GM19099 (cell line): Measurements from ENCODE around the gene CSF3.

Experiments used
- POLR2A ChIP-seq: IDR thresholded peaks from 3 replicates; pipeline ENCODE4 v1.6.1; 2011; ENCODE audit warnings: low read depth; ENCODE audit not compliant: insufficient read length; ENCODE audit errors: extremely low read depth

The CSF3 gene, protein sequence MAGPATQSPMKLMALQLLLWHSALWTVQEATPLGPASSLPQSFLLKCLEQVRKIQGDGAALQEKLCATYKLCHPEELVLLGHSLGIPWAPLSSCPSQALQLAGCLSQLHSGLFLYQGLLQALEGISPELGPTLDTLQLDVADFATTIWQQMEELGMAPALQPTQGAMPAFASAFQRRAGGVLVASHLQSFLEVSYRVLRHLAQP

DNA sequence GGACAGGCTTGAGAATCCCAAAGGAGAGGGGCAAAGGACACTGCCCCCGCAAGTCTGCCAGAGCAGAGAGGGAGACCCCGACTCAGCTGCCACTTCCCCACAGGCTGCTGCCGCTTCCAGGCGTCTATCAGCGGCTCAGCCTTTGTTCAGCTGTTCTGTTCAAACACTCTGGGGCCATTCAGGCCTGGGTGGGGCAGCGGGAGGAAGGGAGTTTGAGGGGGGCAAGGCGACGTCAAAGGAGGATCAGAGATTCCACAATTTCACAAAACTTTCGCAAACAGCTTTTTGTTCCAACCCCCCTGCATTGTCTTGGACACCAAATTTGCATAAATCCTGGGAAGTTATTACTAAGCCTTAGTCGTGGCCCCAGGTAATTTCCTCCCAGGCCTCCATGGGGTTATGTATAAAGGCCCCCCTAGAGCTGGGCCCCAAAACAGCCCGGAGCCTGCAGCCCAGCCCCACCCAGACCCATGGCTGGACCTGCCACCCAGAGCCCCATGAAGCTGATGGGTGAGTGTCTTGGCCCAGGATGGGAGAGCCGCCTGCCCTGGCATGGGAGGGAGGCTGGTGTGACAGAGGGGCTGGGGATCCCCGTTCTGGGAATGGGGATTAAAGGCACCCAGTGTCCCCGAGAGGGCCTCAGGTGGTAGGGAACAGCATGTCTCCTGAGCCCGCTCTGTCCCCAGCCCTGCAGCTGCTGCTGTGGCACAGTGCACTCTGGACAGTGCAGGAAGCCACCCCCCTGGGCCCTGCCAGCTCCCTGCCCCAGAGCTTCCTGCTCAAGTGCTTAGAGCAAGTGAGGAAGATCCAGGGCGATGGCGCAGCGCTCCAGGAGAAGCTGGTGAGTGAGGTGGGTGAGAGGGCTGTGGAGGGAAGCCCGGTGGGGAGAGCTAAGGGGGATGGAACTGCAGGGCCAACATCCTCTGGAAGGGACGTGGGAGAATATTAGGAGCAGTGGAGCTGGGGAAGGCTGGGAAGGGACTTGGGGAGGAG, at the start of gene CSF3:
TSS of gene CSF3 (plus strand) at position 436 of the 993 bp plus-strand sequence. CDS start at position 471, 35 bp downstream.
- no peak for TF ChIP-seq POLR2A

DNA sequence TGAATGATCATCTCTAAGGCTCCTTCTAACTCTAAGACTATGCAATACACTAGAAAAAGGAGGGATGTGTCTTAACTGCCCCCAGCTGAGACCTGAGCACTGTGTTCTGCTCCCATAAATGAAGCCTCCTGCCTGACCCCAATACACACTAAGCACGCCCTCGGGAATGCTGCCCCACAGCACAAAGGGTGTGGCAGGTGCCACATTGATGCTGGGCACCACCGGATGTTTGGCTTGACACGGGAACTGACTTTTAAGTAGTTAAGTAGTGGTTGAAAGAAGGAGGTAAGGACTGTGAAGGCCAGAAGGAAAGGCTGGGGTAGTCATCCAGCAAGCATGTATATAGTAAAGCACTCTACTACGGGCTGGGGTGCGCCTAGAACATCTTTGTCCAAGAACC, 48.5 kb upstream of the CSF3 start:
- TF ChIP-seq POLR2A = no peak

DNA sequence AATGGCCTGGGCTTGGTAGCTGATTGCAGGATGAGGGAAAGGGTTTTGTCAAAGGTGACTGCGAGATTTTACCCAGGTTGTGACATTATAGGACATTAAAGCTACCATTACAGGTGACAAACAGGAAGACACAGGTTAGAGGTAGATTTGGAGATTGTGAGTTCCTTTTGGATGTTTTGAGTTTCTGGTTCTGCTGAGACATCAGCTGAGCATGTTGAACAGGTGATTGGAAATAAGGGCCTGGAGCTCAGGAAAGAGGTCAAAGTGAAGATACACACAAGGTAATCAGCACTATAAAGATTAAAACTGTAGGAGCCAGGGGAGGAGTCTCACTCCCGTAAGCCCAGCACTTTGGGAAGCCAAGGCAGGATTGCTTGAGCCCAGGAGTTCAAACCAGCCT, 46.5 kb upstream of the CSF3 start:
- no peak for TF ChIP-seq POLR2A

DNA sequence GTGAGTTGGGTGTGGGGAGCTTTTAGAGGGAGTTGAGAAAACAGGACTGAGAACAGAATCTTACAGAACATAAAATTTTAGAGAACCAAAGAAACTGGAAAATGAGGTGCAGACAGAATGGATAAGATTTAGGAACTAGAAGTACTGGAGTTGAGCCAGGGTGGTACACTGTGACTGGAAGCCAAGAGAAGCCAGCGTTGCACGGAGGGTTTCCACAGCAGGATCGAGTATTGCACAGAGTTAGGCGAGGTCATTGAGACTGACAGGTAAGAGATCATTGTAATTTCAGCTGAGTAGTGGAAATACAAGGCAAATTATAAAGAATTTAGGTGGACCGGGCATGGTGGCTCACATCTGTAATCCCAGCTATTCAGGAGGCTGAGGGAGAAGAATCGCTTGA, 45.9 kb upstream of the CSF3 start:
- TF ChIP-seq POLR2A = no peak

DNA sequence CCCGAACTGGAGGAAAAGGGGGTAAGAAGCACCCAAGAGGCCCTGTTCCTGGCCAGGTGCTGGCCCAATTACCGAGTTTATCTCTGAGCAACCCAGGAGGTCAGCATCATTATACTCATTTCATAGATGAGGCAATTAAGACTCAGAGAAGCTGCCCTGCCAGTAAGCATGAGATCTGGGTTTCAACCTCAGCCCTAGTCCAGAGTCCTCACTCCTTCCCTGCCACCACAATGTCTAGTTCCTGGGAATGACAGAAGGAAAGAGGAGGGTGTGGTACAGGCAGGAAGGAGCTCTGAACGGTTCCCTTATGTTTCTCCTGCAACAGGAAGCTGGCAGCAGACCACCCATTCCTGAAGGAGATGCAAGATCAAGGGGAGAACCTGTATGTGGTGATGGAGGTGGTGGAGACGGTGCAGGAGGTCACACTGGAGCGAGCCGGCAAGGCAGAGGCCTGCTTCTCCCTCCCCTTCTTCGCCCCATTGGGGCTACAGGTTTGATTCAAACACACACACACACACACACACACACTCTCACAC, 45.0 kb upstream of the CSF3 start:
- TF ChIP-seq POLR2A = no peak

DNA sequence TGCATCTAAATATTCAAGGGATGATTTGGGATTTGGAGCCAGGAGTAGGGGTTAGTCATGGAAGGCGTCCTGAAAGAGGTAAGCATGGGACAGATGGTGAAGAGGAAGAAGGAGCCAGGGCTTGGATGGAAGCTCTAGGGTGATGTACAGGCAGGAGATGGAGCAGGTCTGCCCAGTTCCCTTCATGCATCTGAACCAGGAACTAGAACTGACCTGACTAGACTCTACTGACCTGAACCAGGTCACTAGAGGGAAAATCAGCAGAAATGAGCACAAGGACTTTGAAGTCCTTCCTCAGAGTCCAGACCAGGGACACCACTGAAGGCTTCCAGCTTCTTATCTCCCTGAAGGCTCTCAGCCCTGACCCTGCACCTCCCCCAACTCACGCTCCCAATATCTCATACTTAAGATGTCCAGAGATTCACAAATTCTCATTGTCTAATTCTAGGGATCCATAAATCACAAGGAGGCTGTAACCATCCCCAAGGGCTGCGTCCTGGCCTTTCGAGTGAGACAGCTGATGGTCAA, 44.1 kb upstream of the CSF3 start:
- no peak for TF ChIP-seq POLR2A

DNA sequence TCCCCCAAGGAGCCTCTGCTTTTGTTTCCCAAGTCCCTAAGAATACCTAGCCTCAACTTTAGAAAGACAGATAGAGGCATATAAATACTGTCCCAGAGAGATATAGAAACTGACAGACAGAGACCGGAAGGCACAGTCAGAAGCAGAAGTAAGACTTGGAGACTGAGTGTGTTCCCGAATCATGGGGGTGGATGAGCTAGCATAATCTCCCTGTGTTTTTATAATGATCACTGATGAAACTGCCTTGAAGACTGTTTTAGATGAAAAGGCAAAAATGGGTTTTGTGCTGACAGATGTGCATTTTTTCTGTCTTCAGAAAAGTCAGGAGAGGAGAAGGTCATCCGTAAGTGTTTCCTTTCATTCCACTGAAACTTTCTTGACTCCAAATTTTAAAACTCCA, 43.0 kb upstream of the CSF3 start:
- no peak for TF ChIP-seq POLR2A

DNA sequence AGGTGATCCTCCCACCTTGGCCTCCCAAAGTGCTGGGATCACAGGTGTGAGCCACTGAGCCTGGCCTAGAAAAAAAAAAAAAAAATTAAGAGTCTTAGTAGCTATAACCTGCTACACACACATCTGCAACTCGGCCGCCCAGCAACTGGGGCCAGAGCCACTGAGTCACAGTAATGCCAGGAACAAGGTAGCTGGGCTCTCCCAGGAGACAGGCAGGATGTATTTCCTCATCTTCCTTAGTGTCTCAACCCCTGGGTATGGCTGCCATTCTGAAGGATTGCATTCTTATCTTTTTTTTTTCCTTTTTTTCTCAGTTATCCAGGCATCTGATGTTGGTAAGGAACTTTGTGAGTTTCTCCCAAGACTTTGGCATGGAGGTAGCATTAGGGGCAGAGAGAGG, 41.7 kb upstream of the CSF3 start:
- TF ChIP-seq POLR2A = no peak

DNA sequence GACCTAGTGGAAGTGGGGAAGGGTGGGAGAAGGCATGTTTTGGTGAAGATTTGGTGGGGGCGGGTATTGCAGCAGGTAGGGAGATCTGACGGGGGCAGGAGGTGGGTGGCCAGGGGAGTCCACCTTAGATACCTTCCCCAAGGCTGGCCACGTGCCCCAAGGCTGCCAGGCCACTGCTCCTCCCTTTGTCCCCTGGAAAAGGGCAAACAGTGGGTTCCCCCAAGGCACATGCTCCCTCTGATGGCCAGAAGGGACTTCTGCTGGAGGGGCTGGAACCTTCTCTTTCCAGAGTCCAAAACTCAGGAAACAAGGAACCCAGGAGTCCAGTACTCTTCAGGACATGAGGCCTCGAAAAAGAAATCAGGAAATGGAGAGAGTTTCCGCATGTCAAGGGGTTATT, 40.8 kb upstream of the CSF3 start:
- no peak for TF ChIP-seq POLR2A

DNA sequence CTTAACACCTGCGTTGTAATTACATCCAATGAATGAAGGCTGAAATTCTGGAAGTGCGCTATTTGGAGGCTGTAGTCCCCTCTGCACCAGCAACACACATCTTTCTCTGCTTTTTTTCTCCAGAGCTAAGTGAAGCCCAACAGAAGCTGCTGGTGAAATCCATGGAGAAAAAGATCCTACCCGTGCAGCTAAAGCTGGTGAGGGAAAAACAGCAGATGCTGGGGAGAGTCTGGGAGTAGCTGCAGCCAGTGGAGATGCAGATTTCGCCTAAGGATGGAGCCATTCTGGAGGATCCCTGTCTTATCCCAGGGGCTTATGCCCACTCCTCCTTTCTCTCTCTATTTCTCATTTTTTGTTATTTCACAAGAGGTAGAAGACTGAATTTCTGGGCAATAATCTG, 39.4 kb upstream of the CSF3 start:
- no peak for TF ChIP-seq POLR2A

DNA sequence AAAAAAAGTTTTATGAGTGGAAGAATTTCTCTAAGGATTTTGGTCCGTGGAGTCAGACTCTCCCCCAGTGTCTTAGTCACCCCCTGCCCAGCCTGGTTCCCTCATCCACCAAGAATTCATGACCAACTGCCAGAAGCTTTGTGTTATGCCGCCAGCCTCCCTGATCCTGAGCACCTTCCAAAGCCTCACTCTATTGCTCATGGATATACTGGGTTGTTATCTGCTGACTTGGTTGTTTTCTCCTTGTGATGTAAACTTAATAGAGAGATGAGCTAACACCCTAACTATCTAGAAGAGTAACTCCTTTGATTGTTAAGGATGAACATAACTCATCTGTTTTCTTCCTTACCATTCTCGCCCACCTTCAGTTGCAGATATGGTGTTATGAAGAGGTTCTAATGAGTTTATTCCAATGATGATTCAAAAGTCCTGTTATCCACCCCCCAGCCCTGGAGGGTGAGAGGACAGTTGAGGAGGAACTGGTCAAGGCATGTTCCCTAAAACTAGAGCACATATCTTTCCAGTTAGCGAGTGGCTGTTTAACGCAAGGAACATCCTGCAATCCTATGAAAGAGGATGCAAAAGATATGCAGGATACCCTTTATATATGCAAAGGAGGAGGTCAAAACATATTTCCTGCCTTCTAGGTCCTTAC, 36.1 kb upstream of the CSF3 start:
- no peak for TF ChIP-seq POLR2A

DNA sequence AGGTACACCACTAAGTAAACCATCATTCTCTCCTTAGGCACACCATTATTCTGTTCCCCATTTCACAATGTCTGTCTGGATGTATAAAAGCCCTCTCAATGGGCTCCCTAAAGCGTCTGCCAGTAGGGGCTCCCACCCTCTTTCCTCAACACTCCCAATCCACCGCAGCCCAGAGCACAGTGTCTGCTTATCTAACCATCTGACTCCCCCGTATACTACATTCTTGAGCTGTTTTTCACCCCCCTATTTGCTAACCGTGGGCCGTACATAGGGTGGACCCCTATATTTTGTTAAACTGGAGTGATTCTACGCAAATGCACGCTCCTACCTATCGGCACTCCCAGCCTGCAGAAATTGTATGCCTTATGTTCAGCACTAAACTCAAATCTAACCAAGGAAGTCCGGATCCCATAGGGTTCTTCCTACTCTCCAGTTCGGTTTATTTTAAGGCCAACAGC, 35.3 kb upstream of the CSF3 start:
- no peak for TF ChIP-seq POLR2A

DNA sequence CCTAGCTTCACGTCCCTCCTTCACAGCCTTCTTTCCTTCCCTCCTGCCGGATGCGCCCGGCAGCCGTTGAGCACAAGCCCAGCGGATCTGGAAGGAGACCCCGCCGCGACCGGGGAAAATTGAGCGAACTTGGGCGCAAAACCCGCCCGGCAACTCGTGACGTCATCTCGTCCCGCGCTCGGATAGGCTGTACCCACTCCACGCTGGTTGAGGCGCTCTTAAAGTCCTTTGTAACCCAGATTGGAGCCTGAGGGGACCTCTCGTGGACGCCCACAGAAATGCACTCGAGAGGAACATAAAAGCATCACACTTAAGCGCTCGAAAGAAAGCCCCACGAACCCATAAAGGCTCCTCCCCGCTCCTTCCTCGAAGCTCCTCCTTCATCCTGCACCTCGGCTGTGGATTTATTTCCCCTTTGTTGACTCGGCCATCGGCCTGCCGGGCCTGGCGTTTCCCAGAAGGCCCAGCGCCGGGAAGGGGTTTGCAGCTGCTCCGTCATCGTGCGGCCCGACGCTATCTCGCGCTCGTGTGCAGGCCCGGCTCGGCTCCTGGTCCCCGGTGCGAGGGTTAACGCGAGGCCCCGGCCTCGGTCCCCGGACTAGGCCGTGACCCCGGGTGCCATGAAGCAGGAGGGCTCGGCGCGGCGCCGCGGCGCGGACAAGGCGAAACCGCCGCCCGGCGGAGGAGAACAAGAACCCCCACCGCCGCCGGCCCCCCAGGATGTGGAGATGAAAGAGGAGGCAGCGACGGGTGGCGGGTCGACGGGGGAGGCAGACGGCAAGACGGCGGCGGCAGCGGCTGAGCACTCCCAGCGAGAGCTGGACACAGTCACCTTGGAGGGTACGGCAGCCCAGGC, 34.7 kb upstream of the CSF3 start, which contains the start of gene PSMD3:
TSS of gene PSMD3 (plus strand) at position 457 of the 856 bp plus-strand sequence. CDS start at position 621, 164 bp downstream.
- peak; percentile 78 for TF ChIP-seq POLR2A

DNA sequence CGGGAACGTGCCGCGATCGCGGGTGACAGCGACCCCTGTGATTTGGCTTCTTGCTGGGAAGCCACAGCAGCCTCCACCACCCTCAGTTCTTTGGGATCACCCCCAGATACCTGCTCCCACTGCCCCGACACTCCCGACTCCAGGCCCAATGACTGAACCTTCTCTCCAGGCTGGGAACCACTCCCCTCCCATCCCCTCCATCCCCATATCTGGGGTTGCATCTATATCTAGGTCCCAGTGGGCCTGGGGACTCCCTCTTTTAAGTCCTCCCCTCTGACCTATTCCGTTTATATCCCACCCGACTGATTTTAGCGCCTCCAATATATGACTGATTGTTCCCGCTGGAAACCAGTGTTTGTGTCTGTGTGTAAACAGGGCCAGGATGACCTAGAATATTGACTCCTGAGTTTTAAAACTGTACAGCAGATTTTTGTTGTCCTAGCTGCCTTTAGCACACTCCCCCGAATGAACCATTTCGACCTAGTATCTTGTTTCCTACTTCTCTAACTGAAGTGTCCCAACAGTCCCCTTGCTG, 34.0 kb upstream of the CSF3 start:
- no peak for TF ChIP-seq POLR2A
